HEK293 (cell line): ENCODE measurements around the gene UBAC2.

Experiments used
- CTCF ChIP-seq: fragments of 450-650 bp; formaldehyde crosslinking; IDR thresholded peaks from 2 replicates; pipeline ENCODE4 v1.5.1; 2016; ENCODE audit warnings: missing biosample characterization, missing genetic modification characterization
- PATZ1 ChIP-seq: fragments of 450-650 bp; formaldehyde crosslinking; IDR thresholded peaks from 2 replicates; pipeline ENCODE4 v1.5.1; 2016; ENCODE audit warnings: missing biosample characterization, missing genetic modification characterization
- PBX3 ChIP-seq: sonication (generic); formaldehyde crosslinking; IDR thresholded peaks from 2 replicates; pipeline ENCODE4 v1.8.1; 2022; ENCODE audit warnings: mild to moderate bottlenecking, moderate library complexity, missing genetic modification reagents
- TRIM28 ChIP-seq: IDR thresholded peaks from 2 replicates; pipeline ENCODE4 v1.6.1; 2011; ENCODE audit warnings: low read length, control low read depth, borderline replicate concordance
- ZBTB10 ChIP-seq: fragments of 450-650 bp; formaldehyde crosslinking; IDR thresholded peaks from 2 replicates; pipeline ENCODE4 v1.5.1; 2016; ENCODE audit warnings: missing biosample characterization, missing genetic modification characterization
- ZNF175 ChIP-seq: fragments of 450-650 bp; formaldehyde crosslinking; IDR thresholded peaks from 2 replicates; pipeline ENCODE4 v1.5.1; 2016; ENCODE audit warnings: missing biosample characterization, missing genetic modification characterization
- ZNF324 ChIP-seq: fragments of 450-650 bp; formaldehyde crosslinking; IDR thresholded peaks from 2 replicates; pipeline ENCODE4 v1.5.1; 2016; ENCODE audit warnings: missing biosample characterization, missing genetic modification characterization
- ZNF521 ChIP-seq: fragments of 450-650 bp; formaldehyde crosslinking; IDR thresholded peaks from 2 replicates; pipeline ENCODE4 v1.5.1; 2017; ENCODE audit warnings: missing biosample characterization, mild to moderate bottlenecking, missing genetic modification characterization
- ZNF747 ChIP-seq: fragments of 450-650 bp; formaldehyde crosslinking; IDR thresholded peaks from 2 replicates; pipeline ENCODE4 v1.5.1; 2016; ENCODE audit warnings: missing biosample characterization, missing genetic modification characterization
- ZNF768 ChIP-seq: fragments of 450-650 bp; formaldehyde crosslinking; IDR thresholded peaks from 2 replicates; pipeline ENCODE4 v1.5.1; 2018; ENCODE audit warnings: missing biosample characterization, mild to moderate bottlenecking, missing genetic modification characterization

- no peak for TF ChIP-seq CTCF
- TF ChIP-seq TRIM28 = no peak
- TF ChIP-seq ZNF324 = no peak
- no peak for TF ChIP-seq ZNF768 (tag by site-specific recombination)
- no peak for TF ChIP-seq ZNF175
- no peak for TF ChIP-seq PATZ1 (tag by site-specific recombination)
- no peak for TF ChIP-seq ZNF521 (tag by site-specific recombination)
- TF ChIP-seq ZBTB10 (tag by site-specific recombination) = no peak
- no peak for TF ChIP-seq ZNF747 (tag by site-specific recombination)
- TF ChIP-seq PBX3 = no peak
These were observed 144.7 kb downstream of the UBAC2 start for GRCh38 chr13:99345345-99345744.
